ENCODE data around the gene SYNDIG1L.

SYNDIG1L gene

GRCh38 chr14:74426202-74426582, at the start of gene SYNDIG1L:
Gene SYNDIG1L (minus strand): TSS chr14:74426210. CDS start chr14:74409744, 16,466 bp downstream.
- Histone ChIP-seq H3K9me3 (replicated peaks; ENCODE audit: insufficient read depth, low read length) (no peaks in the 10 kb centered on the region), H3K4me2 (ENCODE audit: low read depth, low read length) (no peak within 1 kb of the TSS), H3K27ac (ENCODE audit: low read length) (no peak within 1 kb of the TSS), H2AFZ (ENCODE audit: low read length) (no peak within 1 kb of the TSS), H3K27me3 (replicated peaks; ENCODE audit: insufficient read depth, low read length) (peaks cover 4% of the 10 kb centered on the region; the same call in 1 of the 2 replicates), H3K9me2 (replicated peaks; ENCODE audit: insufficient read depth, low read length) (no peaks in the 10 kb centered on the region), H3K36me3 (replicated peaks; ENCODE audit: insufficient read depth, low read length) (no peaks in the 10 kb centered on the region), H3K4me1 (ENCODE audit: low read length) (no peaks in the 10 kb centered on the region), H3K4me3 (ENCODE audit: low read length) (no peak within 1 kb of the TSS), H3F3A (ENCODE audit: insufficient read depth, low read length) (no peaks in the 10 kb centered on the region), H3K79me2 (ENCODE audit: low read length) (no peaks in the 10 kb centered on the region), H4K20me1 (ENCODE audit: insufficient read depth, low read length) (no peaks in the 10 kb centered on the region), H3K9ac (ENCODE audit: low read length) (no peak within 1 kb of the TSS)
- TF ChIP-seq EZH2phosphoT487 (IDR thresholded peaks at IDR 0.05; ENCODE audit: low read length) (no peak), CTCF (IDR thresholded peaks at IDR 0.05; ENCODE audit: low read length) (no peak), EZH2 (optimal IDR thresholded peaks at IDR 0.05; ENCODE audit: low read depth, low read length) (no peak)
- no peak for DNase-seq

GRCh38 chr14:74475678-74476077, 49.7 kb upstream of the SYNDIG1L start:
- no peaks in the 10 kb centered on the region for H3K9me3 ChIP-seq (replicated peaks; ENCODE audit: insufficient read depth, low read length)
- no peak overlapping the region for H3K4me3 ChIP-seq (ENCODE audit: low read length)
- TF ChIP-seq CTCF (IDR thresholded peaks at IDR 0.05; ENCODE audit: low read length) (no peak), EZH2phosphoT487 (IDR thresholded peaks at IDR 0.05; ENCODE audit: low read length) (no peak), EZH2 (optimal IDR thresholded peaks at IDR 0.05; ENCODE audit: low read depth, low read length) (no peak)
- no peaks in the 10 kb centered on the region for H3K27me3 ChIP-seq (replicated peaks; ENCODE audit: insufficient read depth, low read length)
- H3K4me2 ChIP-seq (ENCODE audit: low read depth, low read length) = no peak overlapping the region
- H3F3A ChIP-seq (ENCODE audit: insufficient read depth, low read length) = no peaks in the 10 kb centered on the region
- H3K9me2 ChIP-seq (replicated peaks; ENCODE audit: insufficient read depth, low read length) = no peaks in the 10 kb centered on the region
- H3K79me2 ChIP-seq (ENCODE audit: low read length) = no peaks in the 10 kb centered on the region
- no peaks in the 10 kb centered on the region for H3K36me3 ChIP-seq (replicated peaks; ENCODE audit: insufficient read depth, low read length)
- no peak overlapping the region for H2AFZ ChIP-seq (ENCODE audit: low read length)
- no peaks in the 10 kb centered on the region for H4K20me1 ChIP-seq (ENCODE audit: insufficient read depth, low read length)
- H3K9ac ChIP-seq (ENCODE audit: low read length) = no peak overlapping the region
- no peak overlapping the region for H3K27ac ChIP-seq (ENCODE audit: low read length)
- H3K4me1 ChIP-seq (ENCODE audit: low read length) = no peaks in the 10 kb centered on the region
- DNase-seq = no peak

GRCh38 chr14:74474376-74474775, 48.4 kb upstream of the SYNDIG1L start:
- Histone ChIP-seq H3K4me2 (ENCODE audit: low read depth, low read length) (no peak overlapping the region), H3F3A (ENCODE audit: insufficient read depth, low read length) (no peaks in the 10 kb centered on the region), H3K9me3 (replicated peaks; ENCODE audit: insufficient read depth, low read length) (no peaks in the 10 kb centered on the region), H3K27me3 (replicated peaks; ENCODE audit: insufficient read depth, low read length) (no peaks in the 10 kb centered on the region), H4K20me1 (ENCODE audit: insufficient read depth, low read length) (no peaks in the 10 kb centered on the region), H3K4me1 (ENCODE audit: low read length) (no peaks in the 10 kb centered on the region), H3K9me2 (replicated peaks; ENCODE audit: insufficient read depth, low read length) (no peaks in the 10 kb centered on the region), H2AFZ (ENCODE audit: low read length) (no peak overlapping the region), H3K27ac (ENCODE audit: low read length) (no peak overlapping the region), H3K36me3 (replicated peaks; ENCODE audit: insufficient read depth, low read length) (no peaks in the 10 kb centered on the region), H3K4me3 (ENCODE audit: low read length) (no peak overlapping the region), H3K79me2 (ENCODE audit: low read length) (no peaks in the 10 kb centered on the region), H3K9ac (ENCODE audit: low read length) (no peak overlapping the region)
- no peak for DNase-seq
- TF ChIP-seq CTCF (IDR thresholded peaks at IDR 0.05; ENCODE audit: low read length) (no peak), EZH2 (optimal IDR thresholded peaks at IDR 0.05; ENCODE audit: low read depth, low read length) (no peak), EZH2phosphoT487 (IDR thresholded peaks at IDR 0.05; ENCODE audit: low read length) (no peak)
